Stimulated activated CD4-positive, alpha-beta T cell treated with anti-CD3 and anti-CD28 coated beads, Interleukin-15, amount 100 ng/mL, for 1 hour (primary cell): ENCODE measurements around the gene TMEM156.

Source experiments
- DNase-seq, 2 donors: peaks; one replicate each; pipeline ENCODE4 v3.0.0-alpha.2; 2020; ENCODE audit warnings: low read depth in 1 of 2, low spot score in 1 of 2

The TMEM156 gene, protein sequence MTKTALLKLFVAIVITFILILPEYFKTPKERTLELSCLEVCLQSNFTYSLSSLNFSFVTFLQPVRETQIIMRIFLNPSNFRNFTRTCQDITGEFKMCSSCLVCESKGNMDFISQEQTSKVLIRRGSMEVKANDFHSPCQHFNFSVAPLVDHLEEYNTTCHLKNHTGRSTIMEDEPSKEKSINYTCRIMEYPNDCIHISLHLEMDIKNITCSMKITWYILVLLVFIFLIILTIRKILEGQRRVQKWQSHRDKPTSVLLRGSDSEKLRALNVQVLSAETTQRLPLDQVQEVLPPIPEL

DNA sequence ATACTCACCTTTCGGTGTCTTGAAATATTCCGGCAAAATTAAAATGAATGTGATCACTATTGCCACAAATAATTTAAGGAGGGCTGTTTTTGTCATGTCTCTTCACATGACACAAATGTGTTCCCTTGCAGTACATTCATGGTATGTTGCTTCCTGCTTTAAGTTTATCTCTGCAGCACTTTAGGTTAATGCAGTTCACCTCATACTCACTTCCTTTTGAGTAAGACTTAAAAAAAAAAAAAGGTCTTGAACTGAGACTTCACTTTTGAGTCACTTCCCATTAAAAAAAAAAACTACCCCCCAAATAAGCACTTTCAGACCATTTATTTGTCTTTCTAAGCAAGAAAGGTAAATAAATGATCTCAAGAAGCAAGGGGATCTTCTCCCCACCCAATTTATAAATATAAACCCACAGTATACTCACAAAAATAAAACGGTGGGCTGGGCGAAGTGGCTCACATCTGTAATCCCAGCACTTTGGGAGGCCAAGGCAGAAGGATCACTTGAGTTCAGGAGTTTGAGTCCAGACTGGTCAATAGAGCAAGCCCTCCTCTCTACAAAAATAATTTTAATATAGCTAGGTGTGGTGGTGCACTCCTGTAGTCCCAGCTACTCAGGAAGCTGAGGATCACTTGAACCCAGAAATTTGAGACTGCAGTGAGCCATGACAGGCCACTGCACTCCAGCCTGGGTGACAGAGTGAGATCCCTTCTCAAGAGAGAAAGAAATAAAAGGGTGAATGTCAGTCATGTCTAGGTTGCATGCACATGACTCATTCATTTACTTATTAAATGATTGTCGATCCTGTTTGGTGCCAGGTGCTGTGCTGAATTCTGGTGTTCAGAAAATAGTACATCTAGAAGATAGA, at the start of gene TMEM156:
TSS of gene TMEM156 (minus strand) at position 192 of the 868 bp plus-strand sequence. CDS start at position 96, 96 bp downstream.
- no peak for DNase-seq

DNA sequence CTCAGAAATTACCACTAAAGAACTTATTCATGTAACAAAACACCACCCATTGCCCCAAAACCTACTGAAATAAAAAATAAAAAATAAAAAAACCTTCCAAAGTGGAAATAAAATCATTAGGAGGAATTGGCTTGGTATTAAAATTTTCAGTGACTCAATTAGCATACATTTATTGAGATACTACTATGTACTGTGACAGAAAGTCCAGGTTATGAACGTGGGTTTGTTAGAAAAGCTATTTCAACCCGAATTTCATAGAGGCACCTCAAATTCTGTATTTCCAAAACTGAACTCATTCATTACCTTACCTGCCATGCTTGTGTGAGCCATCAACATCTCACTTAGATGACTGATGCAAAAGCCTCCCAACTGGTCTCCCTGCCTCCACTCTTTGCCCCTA, 46.6 kb upstream of the TMEM156 start:
- no peak for DNase-seq

DNA sequence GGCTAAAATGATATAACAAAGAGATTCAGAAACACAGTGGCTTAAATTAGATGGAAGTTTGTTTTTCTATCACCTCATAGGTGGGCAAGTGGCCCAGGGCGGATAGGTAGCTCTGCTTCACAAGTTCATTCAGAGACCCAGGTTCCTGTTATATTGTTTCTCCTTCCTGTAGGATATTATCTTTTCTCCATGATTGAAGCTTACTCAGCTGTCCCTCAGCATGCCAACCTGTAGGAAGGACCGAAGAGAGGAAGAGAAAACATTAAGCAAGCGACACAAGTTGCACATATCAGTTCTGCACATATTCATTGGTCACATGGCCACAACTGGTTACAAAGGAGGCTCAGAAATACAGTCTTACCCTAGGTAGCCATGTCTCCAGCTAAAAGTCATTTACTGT, 36.7 kb upstream of the TMEM156 start:
- no peak for DNase-seq

DNA sequence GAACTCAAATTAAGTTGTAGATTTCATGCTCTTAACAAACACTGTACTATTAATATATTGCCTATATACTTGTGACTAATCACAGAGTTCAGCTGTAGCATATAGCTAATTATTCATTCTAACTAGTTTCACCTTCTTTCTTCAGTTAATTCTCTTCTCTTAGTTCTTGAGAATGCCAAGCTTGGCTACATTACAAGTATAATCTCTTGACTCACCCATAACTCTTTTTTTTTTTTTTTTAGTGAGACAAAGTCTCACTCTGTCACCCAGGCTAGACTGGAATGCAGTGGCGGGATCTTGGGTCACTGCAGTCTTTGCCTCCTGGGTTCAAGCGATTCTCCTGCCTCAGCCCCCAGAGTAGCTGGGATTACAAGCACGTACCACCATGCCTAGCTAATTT, 35.2 kb upstream of the TMEM156 start:
- DNase-seq = no peak

DNA sequence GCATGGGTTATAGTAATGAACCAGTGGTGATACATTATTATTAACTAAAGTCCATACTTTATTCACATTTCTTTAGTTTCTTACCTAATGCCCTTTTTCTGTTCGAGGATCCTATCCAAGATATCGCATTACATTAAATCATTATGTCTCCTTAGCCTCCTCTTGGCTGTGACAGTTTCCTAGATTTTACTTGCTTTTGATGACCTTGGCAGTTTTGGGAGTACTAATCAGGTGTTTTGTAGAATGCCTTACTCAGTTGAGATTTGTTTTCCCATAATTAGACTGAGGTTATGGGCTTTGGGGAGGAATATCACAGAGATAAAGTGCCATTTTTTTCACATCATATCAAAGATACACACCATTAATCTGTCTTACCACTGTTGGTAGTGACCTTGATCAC, 34.8 kb upstream of the TMEM156 start:
- DNase-seq = no peak

DNA sequence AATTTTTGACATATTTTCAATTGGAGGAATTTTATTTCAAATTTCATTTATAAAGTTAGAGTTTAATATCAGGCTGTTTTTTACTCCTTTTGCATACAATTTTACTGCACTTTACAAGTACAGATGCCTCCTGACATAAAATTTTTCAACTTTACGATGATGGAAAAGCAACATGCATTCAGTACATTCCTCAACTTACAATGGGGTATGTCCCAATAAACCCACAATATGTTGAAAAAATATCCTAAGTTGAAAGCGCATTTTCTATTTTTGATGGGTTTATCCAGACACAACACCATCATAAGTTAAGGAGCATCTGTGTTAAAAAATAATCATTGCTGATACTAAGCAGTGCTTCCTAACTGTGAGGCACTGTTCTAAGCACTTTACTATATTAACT, 34.2 kb upstream of the TMEM156 start:
- no peak for DNase-seq

DNA sequence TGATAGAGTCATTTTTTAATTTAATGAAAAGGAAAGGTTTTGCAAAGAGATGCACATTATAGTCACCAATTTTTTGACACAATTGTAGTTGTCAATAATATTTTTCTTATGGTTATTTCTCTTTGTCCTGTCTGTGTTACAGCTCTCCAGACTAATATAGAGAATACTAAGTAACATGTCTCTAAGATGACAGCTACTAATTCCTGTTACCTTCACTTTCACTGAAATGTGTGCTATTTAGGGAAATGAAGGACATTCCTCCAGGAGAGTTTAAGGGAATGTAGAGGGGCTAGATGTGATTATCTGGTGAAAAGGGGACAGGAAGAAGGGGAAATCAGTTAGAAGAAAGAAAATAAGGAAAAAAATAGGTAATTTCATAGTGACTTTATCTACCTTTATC, 31.2 kb upstream of the TMEM156 start:
- DNase-seq = no peak

DNA sequence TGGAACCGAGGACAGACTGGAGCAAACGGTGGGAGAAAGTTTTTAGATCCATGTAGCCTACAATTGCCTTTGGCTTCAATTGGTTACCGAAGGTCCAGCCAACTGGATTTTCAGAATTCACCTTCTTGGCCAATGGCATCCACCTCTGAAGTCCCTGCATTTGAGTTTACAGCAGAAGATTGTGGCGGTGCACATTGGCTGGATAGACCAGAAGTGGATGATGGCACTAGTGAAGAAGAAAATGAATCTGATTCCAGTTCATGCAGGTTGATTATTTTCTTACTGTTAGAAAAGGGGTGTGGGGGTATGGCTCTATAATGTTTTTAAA, 30.5 kb upstream of the TMEM156 start:
- no peak for DNase-seq

DNA sequence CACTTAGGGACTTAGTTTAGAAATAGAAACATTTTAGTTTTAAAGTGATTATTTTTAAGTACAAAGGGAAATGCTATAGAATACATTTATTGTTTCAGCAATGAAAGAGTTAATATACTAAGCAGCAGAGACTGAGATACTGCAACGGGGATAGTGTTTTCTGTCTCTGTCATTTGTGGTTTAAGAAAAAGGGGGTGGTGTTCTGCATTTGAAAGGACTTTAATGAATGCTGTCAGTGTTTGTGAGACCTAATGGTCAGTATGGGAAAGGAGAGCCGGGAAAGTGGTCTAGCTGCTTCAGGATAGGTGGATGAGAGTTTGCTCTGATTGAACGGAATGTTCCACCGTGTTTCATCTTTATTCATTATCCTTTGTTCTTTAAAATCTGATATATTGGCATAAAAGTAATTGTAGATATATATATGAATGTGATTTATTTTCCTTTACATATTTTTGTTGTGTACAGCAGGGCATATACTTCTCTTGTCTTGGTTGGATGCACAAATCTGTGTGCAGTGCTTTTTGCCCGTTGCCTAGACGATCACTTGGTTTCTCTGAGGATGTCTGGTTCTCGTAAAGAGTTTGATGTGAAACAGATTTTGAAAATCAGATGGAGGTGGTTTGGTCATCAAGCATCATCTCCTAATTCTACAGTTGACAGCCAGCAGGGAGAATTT, 30.0 kb upstream of the TMEM156 start, which contains the start of gene KLHL5:
TSS of gene KLHL5 (plus strand) at position 139 of the 676 bp plus-strand sequence. CDS start at position 560, 421 bp downstream.
- no peak for DNase-seq

DNA sequence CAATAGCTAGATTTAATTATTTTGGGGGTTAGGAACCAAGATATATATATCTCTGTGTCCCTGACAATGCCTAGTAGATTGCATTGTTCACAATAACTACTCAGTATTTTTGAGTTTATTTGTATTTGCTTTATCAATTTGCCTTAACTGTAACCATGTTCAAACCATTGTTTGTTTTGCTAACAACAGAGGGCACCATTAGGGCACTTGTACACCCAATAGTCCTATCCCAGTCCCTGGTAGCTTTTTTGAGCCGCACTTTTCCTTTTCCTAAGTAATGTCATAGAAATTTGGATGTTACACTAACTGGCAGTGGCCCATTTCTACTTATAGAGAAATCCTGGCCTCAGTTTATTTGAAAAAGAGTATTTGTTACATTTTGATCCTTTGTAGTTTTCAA, 29.2 kb upstream of the TMEM156 start:
- no peak for DNase-seq

DNA sequence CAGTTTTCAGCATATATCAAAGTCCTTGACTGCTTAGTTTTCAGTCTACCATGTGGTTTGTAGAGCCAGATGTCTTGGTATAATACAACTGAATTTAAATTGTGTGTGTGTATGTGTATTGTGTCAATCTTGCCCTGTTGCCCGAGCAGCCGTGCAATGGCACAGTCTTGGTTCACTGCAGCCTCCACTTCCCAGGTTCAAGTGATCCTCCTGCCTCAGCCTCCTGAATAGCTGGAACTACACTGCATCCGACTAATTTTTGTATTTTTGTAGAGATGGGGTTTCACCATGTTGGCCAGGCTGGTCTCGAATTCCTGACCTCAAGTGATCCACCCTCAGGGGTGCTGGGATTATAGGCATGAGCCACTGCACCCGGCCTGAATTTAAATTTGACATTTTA, 23.8 kb upstream of the TMEM156 start:
- no peak for DNase-seq

DNA sequence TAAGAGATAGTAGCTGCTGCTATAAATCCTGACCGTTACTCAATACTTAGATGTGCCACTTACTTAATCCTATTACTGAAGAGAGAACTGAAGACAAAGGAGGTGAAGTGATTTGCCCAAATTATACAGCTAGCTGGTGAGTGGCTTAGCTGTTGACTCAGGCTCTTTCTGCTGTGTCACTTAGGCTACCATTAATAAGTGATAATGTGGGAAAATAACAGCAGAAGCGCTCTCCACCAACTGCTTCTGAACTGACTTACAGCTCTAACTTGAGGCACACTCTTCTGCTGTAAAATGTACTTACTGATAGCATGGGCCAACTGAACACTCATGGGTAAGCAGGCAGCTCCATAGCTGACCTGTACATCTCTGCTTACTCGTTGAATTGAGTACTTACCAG, 22.3 kb upstream of the TMEM156 start:
- DNase-seq = no peak

DNA sequence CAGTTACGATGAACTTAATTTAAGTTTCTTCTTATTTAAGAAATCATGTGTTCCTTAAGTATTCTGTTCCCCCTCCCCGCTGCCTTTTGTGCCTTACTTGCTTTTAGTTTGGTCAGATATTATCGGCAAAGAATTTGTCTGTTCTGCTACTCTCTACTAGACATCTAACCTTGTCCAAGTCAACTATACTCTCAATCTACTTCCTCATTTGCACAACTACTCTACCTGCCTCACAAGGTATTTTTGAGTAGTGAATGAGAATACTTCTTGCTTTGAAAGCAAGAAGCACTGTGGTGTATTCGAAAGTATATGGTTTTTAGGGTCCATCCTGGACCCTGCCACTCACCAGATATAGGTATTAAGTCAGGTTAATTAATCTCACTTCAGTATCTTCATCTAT, 21.8 kb upstream of the TMEM156 start:
- no peak for DNase-seq

DNA sequence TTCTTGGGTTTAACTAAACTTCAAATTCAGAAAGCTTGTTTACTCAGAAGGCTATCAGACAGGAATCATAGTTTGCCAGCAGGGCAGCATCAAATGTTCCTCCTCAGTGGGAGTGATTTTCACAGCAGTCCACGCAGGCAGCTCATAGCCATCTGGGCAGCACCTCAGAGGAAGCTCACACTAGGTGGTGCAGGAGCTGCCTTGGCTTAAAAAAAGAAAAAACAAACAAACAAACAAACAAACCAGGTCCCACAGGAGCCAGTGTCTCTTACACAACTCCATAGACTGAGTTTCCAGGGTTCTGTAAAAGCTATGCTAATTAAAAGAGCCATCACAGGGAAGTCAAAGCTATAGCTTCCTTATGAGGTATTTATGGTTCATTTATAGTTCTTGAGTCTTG, 19.3 kb upstream of the TMEM156 start:
- no peak for DNase-seq

DNA sequence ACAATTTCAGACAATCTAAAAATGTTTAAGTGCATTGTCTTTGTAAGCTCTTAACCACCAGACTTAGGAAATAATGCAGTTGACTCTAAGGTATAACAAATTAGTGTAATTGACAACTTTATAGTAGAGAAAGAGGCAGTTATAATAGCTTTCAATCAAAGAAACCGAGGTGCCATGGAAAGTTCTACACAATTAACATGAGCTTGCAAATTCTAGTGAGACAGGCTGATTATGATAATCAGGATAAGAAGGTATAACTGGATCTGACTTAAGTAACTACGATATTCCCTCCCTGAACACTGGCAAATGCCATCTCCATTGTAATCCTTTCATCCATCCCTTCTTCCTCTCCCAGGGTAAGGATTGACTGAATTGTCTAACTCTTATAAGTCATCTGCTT, 18.4 kb upstream of the TMEM156 start:
- no peak for DNase-seq

DNA sequence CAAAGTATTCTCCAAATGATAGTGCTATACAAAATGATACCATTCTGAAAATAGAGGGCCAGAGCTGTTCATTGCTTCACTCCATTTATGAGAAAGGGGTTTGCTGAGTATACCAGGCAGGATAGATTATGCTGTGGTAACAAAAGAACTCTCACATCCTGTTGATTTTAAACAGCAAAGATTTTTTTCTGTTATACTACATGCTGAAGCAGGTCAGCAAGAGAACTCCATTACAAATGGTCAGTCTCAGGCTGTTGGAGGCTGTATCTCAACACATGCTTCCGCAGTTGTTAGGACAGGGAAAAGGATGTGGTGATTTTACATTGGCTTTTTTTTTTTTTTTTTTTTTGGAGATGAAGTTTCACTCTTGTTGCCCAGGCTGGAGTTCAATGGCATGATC, 16.1 kb upstream of the TMEM156 start:
- DNase-seq = no peak

DNA sequence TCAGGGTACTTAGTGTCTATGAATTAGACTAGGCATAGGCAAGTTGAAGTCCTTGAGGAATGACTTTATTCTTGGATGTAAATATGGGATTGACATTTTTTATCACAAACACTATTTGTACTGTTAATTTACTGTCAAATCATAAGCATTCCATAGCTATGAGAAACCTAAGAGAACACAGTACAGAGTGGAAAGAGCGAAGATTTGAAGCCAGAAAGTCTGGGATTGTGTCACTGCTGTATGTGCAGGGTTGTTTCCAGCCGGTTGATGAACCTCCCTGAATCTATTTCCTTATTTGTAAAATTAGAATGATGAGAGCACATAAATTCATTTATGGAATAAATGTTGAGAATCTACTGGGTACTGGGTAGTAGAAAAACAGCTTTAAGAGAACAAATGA, 15.5 kb upstream of the TMEM156 start:
- no peak for DNase-seq

DNA sequence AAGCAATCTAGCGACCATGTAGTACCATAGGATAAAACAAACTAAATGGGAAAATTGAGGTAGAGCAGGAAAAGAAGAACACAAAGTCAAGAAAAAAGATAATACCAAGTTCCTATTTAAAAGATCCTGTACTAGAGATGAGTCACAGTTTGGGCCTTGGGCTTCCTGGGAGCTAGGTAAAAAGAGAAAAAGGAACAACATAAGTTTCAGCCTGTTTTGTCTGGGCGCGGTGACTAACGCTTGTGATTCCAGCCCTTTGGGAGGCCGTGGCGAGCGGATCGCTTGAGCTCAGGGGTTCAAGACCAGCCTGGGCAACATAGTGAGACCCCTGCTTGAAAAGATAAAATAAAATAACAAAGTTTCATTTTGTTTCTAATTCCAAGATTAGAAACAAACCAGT, 14.0 kb upstream of the TMEM156 start:
- no peak for DNase-seq

DNA sequence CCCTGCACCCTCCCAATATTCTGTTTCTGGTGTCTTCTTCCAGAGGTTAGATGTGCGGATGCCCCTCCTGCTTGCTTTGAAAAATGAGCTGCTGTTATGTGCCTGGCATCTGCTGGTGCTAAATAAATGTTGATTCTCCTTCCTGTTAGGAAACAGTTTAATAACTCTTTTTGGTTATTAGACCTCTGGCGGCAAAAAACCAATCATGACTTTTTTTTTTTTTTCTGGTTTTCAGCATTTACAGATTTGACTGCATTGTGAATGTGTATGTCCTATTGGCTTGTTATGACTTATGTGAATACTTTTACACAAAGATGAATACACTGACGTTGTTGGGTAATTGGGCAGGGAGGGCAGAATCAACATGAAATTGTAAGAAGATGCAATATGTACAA, 13.6 kb upstream of the TMEM156 start:
- DNase-seq = no peak

DNA sequence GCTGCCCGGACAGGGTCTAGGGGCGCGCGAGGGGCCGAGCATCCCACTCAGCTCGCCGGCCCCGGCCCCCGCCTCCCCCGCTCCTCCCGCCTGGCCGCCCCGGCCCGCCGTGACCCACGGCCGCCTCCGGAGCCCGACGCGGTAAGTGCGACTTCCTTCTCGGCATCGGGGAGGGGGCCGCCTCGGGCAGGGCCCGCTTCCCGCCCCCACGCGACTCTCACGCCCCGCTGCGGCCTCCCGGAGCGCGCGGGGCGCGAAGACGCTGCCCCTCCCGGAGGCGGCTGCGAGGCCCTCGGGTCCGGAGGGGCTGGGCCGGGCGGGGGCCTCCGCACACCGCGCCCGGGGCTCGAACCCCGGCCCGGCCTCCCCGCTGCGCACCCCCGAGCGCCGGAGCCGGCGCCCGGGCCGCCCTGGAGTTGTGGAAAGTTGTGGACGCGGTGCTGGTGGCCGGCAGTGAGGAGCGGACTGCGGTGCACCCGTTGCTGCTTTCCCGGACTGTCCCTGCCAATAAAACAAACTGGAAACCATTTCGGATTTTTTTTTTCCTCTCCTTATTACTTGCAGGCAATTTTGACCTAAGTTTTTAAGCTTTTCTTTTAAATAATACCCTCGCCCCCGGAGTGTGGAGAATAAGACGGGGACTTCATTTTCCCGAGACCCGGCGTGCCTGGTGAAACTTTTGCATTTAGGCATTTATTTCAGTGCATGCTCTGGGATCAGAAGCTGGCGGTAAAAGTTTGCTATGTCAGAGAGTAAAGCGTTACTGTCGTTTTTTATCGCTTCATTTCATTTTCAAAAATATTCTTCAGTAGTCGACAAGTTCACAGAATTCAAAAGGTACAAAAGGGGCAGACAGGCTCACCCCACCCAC, 13.0 kb upstream of the TMEM156 start:
- DNase-seq = peak; percentile 15 to 25

DNA sequence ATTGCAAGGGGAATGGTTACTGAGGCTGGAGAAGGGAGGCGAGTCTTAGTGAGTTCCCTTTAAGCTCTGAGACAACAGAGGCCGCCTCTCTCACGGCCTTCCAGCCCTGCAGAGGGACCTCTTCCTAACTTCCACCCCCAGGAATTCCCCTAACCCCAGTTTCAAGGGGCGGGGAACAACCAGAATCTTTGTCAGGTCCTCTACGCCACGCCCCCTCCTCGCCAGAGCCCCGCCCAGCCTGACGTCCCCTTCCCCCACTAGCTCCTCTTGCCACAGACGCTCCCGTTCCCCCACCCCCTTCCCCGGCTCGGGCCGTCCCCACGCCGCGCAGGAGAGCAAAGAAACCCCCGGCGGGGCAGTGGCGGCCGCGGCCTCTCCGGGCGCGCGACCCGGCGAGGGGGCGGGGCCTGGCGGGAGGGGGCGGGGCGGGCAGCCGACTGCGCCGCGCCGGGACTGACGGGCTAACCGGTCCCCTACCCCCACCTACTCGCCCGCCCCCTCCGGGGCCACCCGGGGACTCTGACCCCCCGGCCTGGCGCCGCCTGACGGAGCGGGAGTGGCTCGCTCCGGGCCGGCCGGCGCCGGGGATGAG, 12.3 kb upstream of the TMEM156 start:
- DNase-seq = peak; percentile 89 to 93
